Lower leg skin (tissue), 4 donors: ENCODE measurements around the gene MYO1B. TPM values are rescaled to one million over a fixed set of nuclear protein-coding genes. Genes with fewer than 3 reads are reported as not detected.

Experiments used
- DNase-seq, 2 donors: peaks; one replicate each; pipeline ENCODE4 v3.0.0-alpha.2; 2019; ENCODE audit warnings: low spot score in 2 of 2
- H3K4me3 ChIP-seq: fragments of 200-600 bp; sonication (generic); 2 replicates; pipeline ENCODE4 v1.5.1; 2017; ENCODE audit warnings: mild to moderate bottlenecking, low read depth; ENCODE audit not compliant: poor library complexity, severe bottlenecking
- CTCF ChIP-seq, 3 donors: fragments of 450-650 bp; IDR thresholded peaks; one replicate each; pipeline ENCODE4 v1.5.1; 2016; ENCODE audit warnings: antibody characterized with exemption in 3 of 3, mild to moderate bottlenecking in 3 of 3, moderate library complexity in 2 of 3
- POLR2A ChIP-seq, 2 donors: fragments of 450-650 bp; IDR thresholded peaks; one replicate each; pipeline ENCODE4 v1.6.1; 2016 to 2017; ENCODE audit warnings: antibody characterized with exemption in 2 of 2, mild to moderate bottlenecking in 1 of 2, moderate library complexity in 1 of 2
- WGBS, 2 donors: methylation state at CpG; one replicate each; pipeline ENCODE4 v1.1.5; 2018; 5-methylcytosine and 5-hydroxymethylcytosine counted together
- intact Hi-C: fragments of 100-400 bp; cut with DNase I; formaldehyde crosslinking; loops from one replicate; pipeline ENCODE4 v1.15.0; 2023; ENCODE audit warnings: low total_unique reads
- total RNA-seq, 4 donors: library from RNA; depleted of rRNA; stranded (reverse); fragments of >200 nt; gene quantifications; one replicate each; pipeline ENCODE4 v1.1.0, GENCODE V29; 2016

Gene MYO1B
- total RNA-seq, 4 donors from 2014 or later, result 24.6 to 53.0 (median 36.9) TPM

DNA sequence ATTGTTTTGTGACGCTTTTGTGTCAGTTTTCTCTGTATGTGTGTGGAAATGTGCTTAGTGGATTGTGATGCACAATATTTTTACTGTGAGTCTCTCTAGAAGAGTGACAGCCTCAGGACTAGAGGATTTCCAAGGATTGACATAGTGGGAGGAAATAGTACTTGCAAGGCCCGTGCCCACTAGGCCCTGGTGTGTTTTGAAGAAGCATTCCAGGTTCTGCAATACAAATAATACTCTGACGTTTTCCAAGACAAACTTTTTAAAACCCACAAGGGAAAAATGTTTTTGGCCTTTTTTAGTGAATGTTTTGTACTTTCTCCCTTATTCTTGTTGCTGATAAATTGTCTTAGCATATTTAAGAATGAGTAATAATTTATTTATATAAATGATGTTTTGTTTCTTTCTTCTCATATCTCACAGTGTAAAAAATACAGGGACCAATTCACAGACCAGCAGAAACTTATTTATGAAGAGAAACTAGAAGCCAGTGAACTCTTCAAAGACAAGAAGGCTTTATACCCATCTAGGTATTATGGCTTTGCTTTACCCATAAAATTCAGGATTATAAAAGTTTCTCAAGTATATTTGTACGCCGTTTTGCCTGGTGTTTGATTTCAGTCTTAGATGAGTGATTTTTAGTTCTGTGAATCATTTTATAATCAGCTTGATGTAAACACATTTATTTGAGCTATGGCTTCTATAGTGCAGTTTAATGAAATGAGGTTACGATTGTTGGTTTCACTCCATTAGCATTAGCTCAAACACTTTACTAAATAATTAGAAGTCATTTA, 165.6 kb downstream of the MYO1B start:
- intact Hi-C loops, result no loop called here
- H3K4me3 ChIP-seq, result no peak overlapping the region
- no peak for TF ChIP-seq POLR2A (IDR thresholded peaks at IDR 0.05)
- 83% methylated on average over 6 of the region's 6 CpGs for WGBS, 2 donors
- no peak for DNase-seq

- no peak for DNase-seq
- 63 to 71% methylated on average over 5 of the region's 5 CpGs for WGBS, 2 donors
- intact Hi-C loops, result no loop called here
- no peak for TF ChIP-seq POLR2A (IDR thresholded peaks at IDR 0.05)
- TF ChIP-seq CTCF (IDR thresholded peaks at IDR 0.05), result no peak
- H3K4me3 ChIP-seq, result no peak overlapping the region
Observed at GRCh38 chr2:191411472-191411871, 166.3 kb downstream of the MYO1B start.

DNA sequence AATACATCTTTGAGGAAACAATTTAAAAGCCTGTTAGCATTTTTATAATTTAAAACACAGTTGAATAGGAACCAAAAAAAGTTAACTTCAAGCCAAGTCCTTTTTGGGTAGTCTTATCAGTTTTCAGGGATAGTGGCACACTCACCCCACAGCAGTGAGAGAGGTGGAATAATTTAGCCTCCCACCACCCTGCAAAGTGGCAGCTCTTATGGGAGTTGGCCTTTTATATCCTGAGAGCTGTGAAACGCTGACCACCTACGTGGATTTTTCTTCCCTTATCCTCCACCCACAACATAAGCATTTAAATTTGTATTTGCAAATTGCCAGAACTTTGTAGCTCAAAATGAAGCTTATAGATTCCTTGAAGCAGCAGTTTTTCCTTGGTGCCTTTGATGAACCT, 167.1 kb downstream of the MYO1B start:
- DNase-seq, result no peak
- intact Hi-C loops, result no loop called here
- H3K4me3 ChIP-seq, result no peak overlapping the region
- no peak for TF ChIP-seq CTCF (IDR thresholded peaks at IDR 0.05)
- TF ChIP-seq POLR2A (IDR thresholded peaks at IDR 0.05), result no peak
- WGBS, 2 donors, result 70 to 77% methylated on average over 2 of the region's 2 CpGs

DNA sequence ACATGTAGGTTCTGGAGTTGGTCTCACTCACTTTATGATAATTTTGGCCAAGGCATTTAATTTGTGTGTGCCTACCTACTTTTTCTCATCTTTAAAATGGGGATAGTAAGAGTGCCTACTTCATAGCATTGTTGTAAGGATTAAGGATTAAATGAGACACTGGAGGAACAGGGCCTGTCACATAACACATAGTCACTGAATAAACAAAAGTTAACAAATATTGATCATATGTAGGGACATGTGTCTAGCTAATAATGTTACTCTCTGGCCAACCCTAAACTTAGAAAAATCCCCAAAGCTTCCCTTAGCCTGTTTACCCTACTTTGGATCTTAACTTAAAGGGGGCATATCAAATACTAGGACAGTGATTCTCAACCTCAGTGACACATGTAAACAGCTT, 169.9 kb downstream of the MYO1B start:
- no peak for TF ChIP-seq CTCF (IDR thresholded peaks at IDR 0.05)
- TF ChIP-seq POLR2A (IDR thresholded peaks at IDR 0.05), result no peak
- no peak for DNase-seq
- intact Hi-C loops, result no loop called here
- no peak overlapping the region for H3K4me3 ChIP-seq

DNA sequence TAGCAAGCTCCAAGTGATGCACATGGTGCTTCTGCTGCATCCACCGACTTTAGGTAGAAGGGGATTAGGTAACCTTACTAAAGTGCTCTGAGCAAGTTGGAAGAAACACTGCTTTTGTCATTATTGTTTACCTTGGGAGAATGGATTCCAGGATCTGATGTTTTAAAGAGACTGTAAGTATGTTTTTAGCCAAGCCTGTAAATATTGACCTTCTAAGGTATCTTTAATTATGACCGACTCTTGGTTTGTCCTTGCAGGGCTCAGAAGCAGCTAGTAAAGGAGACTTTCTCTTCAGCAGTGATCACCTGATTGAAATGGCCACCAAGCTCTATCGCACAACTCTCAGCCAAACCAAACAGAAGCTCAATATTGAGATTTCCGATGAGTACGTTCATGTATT, 170.7 kb downstream of the MYO1B start:
- TF ChIP-seq POLR2A (IDR thresholded peaks at IDR 0.05) (no peak), CTCF (IDR thresholded peaks at IDR 0.05) (no peak)
- no peak overlapping the region for H3K4me3 ChIP-seq
- WGBS, 2 donors, result 91 to 94% methylated on average over 5 of the region's 5 CpGs
- intact Hi-C loops, result no loop called here
- DNase-seq, result no peak

DNA sequence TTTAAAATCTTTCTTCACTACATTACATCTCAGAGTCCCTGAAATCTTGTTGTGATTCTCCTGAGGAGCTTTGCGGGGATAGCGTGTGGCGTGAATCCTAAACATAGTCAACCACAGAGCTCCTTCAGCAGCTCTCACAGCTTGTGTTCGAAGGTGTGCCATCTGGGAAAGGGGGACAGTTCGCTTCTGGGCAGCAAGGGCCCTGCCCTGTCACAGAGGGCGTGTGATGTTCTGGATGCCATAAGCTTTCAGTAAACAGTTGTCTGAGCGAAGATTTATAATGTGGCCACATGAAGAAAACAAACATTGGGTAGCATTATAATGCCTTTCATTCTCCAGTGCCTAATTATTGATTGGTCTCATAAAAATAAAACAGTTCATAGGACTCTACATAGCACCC, 172.5 kb downstream of the MYO1B start:
- 89 to 92% methylated on average over 7 of the region's 7 CpGs for WGBS, 2 donors
- H3K4me3 ChIP-seq, result no peak overlapping the region
- intact Hi-C loops, result no loop called here
- TF ChIP-seq POLR2A (IDR thresholded peaks at IDR 0.05) (no peak), CTCF (IDR thresholded peaks at IDR 0.05) (no peak)
- DNase-seq, result no peak
